CD8-positive, alpha-beta memory T cell (primary cell): Measurements from ENCODE around the gene DNAJC1. TPM values are rescaled to one million over a fixed set of nuclear protein-coding genes. Genes with fewer than 3 reads are reported as not detected.

Source experiments
- CTCF ChIA-PET: fragments of 350-600 bp; sonication (Branson Sonifier 250); formaldehyde crosslinking; loops from one replicate; lab custom pipeline; 2021; ENCODE audit warnings: antibody characterized with exemption; lab: Charles Lee
- POLR2A ChIA-PET: fragments of 350-600 bp; sonication (Branson Sonifier 250); formaldehyde crosslinking; loops from one replicate; lab custom pipeline; 2021; ENCODE audit warnings: antibody characterized with exemption; lab: Charles Lee
- DNase-seq, 5 donors: peaks; one replicate each; pipeline versions ENCODE4 v3.0.0 to v3.0.0-alpha.2; 2020 to 2022; ENCODE audit warnings: mixed read lengths in 1 of 5
- H3K27ac ChIP-seq: one replicate; pipeline ENCODE4 v1.7.0; 2013; ENCODE audit warnings: low read depth, mild to moderate bottlenecking, low read length, moderate library complexity
- H3K27me3 ChIP-seq: 2 replicates; pipeline ENCODE4 v1.7.0; 2013; ENCODE audit warnings: low read length, mild to moderate bottlenecking; ENCODE audit not compliant: insufficient read depth, poor library complexity, severe bottlenecking
- H3K36me3 ChIP-seq: 2 replicates; pipeline ENCODE4 v1.7.0; 2013; ENCODE audit warnings: mild to moderate bottlenecking, low read length, moderate library complexity; ENCODE audit not compliant: insufficient read depth
- H3K4me1 ChIP-seq: 2 replicates; pipeline ENCODE4 v1.7.0; 2013; ENCODE audit warnings: mild to moderate bottlenecking, low read length, moderate library complexity; ENCODE audit not compliant: insufficient read depth
- H3K4me3 ChIP-seq: 2 replicates; pipeline ENCODE4 v1.7.0; 2013; ENCODE audit warnings: mild to moderate bottlenecking, low read length
- H3K9me3 ChIP-seq: 2 replicates; pipeline ENCODE4 v1.7.0; 2013; ENCODE audit warnings: mild to moderate bottlenecking, low read length
- H3K27ac Mint-ChIP-seq, 8 donors: one replicate each; pipeline ENCODE4 v1.8.0; 2020 to 2021; ENCODE audit warnings: mixed read lengths in 8 of 8, mild to moderate bottlenecking in 6 of 8, inconsistent platforms in 3 of 8, moderate library complexity in 3 of 8
- H3K27me3 Mint-ChIP-seq, 2 donors: one replicate each; pipeline ENCODE4 v1.8.0; 2020 to 2021; ENCODE audit warnings: mixed read lengths in 2 of 2, mild to moderate bottlenecking in 1 of 2, moderate library complexity in 1 of 2
- H3K36me3 Mint-ChIP-seq, 3 donors: one replicate each; pipeline ENCODE4 v1.8.0; 2020 to 2021; ENCODE audit warnings: mixed read lengths in 3 of 3, inconsistent platforms in 1 of 3, mild to moderate bottlenecking in 1 of 3
- H3K4me1 Mint-ChIP-seq, 3 donors: one replicate each; pipeline ENCODE4 v1.8.0; 2020 to 2021; ENCODE audit warnings: mixed read lengths in 3 of 3, inconsistent platforms in 1 of 3, mild to moderate bottlenecking in 1 of 3
- H3K4me3 Mint-ChIP-seq, 7 donors: one replicate each; pipeline ENCODE4 v1.8.0; 2020 to 2021; ENCODE audit warnings: mixed read lengths in 7 of 7, mild to moderate bottlenecking in 6 of 7, moderate library complexity in 4 of 7, inconsistent platforms in 2 of 7
- H3K9me3 Mint-ChIP-seq, 5 donors: one replicate each; pipeline ENCODE4 v1.8.0; 2020 to 2022; ENCODE audit warnings: mixed read lengths in 5 of 5, mild to moderate bottlenecking in 3 of 5, moderate library complexity in 2 of 5, inconsistent platforms in 1 of 5
- polyA plus RNA-seq: library from polyadenylated mRNA; unstranded; fragments of 300-500 nt; fragmentation: Illumina TruSeq; gene quantifications from one replicate; pipeline ENCODE4 v1.2.3, GENCODE V29; 2021
- total RNA-seq, 2 experiments: library from RNA; stranded (reverse); gene quantifications; one replicate each; pipeline ENCODE4 v1.2.3, GENCODE V29; 2021

Gene DNAJC1
- total and polyA plus RNA-seq, 3 experiments from 2014 or later, result 30.8 to 46.0 (median 31.8) TPM

DNA sequence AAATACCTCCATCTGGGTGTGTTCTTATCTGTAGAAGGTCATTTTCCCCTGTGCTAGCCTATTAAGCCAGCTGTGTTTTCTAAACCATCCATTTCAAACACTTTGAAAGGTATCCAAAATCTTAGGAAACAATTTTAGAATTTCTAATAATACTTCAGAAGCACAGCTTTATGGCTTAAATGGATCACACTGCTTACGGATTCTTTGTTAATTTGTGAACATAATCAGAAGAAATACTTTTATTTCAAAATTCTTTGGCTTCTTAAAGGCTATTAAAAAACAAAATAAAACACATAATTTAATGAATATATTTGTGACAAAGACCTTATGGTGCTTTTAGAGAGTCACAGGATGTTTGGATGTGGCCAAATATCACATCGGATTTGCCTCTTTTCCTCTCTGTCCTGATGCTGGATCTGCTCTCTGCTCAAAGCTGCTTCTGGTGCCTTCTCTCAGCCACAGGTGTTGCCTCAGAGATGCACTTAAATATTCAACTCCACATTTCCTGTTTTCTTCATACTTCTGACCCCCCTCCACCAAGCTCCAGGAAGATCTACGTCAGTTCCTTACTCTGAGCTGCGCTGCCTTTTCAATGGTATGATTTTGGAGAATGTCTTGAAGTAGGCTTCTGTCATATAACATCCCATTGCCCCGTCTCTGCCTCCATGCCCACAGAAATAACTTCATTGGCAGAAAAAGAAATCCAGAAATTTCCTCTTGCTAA, 238.9 kb downstream of the DNAJC1 start:
- H3K4me3 ChIP-seq, result no peak overlapping the region
- no peak overlapping the region for H3K27ac ChIP-seq
- H3K9me3 ChIP-seq, result no peaks in the 10 kb centered on the region
- Mint-ChIP-seq H3K9me3 (no peaks in the 10 kb centered on the region), H3K4me3 (no peak overlapping the region), H3K27me3 (peaks cover 0 to 1% of the 10 kb centered on the region in 2 donors), H3K27ac (peak overlapping the region in 2 of 8 donors; percentile 43 to 86), H3K4me1 (peaks cover 0 to 4% (median 3%) of the 10 kb centered on the region in 3 donors), H3K36me3 (peaks cover 0 to 28% (median 14%) of the 10 kb centered on the region in 3 donors)
- CTCF ChIA-PET, result no interaction called here
- no peaks in the 10 kb centered on the region for H3K36me3 ChIP-seq
- H3K4me1 ChIP-seq, result peaks cover 14% of the 10 kb centered on the region
- H3K27me3 ChIP-seq, result no peaks in the 10 kb centered on the region
- POLR2A ChIA-PET, result no interaction called here
- peak in 1 of 5 donors; percentile 45 for DNase-seq

DNA sequence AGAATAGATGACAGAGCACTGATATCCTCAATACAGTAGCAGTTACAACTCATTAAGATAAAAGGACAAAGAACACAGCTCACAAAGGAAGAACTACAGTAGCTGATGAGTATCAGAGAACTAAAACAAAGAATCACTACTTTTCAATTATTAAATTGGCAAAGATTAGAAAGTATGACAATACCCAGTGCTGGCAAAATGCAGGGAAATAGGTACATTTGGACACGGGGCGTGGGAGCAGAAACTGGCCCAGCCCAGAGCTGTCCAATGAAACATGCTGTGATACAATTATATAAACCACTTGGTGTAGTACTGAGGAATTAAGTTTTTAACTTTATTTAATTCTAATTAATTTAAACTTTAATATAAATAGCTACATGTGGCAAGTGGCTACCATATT, 243.2 kb downstream of the DNAJC1 start:
- Histone ChIP-seq H3K36me3 (no peaks in the 10 kb centered on the region), H3K27me3 (no peaks in the 10 kb centered on the region), H3K9me3 (no peaks in the 10 kb centered on the region), H3K4me3 (no peak overlapping the region), H3K4me1 (peaks cover 14% of the 10 kb centered on the region), H3K27ac (no peak overlapping the region)
- H3K4me3 Mint-ChIP-seq, result no peak overlapping the region
- POLR2A ChIA-PET, result no interaction called here
- no peaks in the 10 kb centered on the region for H3K27me3 Mint-ChIP-seq
- peak overlapping the region in 1 of 8 donors; percentile 70 for H3K27ac Mint-ChIP-seq
- DNase-seq, result no peak
- H3K36me3 Mint-ChIP-seq, result peaks cover 0 to 58% (median 16%) of the 10 kb centered on the region in 3 donors
- H3K4me1 Mint-ChIP-seq, result peaks cover 0 to 4% (median 3%) of the 10 kb centered on the region in 3 donors
- H3K9me3 Mint-ChIP-seq, result no peaks in the 10 kb centered on the region
- CTCF ChIA-PET, result no interaction called here

DNA sequence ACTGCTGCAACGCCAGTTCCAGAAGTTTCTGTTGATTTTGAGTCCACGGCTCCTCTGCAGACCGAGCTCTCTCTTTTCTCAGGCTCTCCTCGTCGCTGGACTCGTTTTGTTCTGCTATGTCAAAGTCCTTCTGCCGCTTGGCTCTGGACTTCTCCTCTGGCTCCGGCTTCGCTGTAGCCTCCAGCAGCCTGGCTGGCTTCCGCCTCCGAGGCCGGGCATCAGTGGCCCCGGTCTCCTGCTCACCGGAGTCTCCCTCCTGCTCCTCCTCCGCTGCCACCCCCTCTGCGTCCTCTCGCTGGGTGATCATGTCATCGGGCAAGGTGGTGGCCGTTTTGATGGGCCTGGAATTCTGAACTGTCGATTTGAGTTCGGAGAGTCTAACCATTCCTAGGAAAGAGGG, 244.3 kb downstream of the DNAJC1 start:
- no peaks in the 10 kb centered on the region for H3K27me3 ChIP-seq
- no peaks in the 10 kb centered on the region for H3K4me1 Mint-ChIP-seq
- H3K36me3 ChIP-seq, result no peaks in the 10 kb centered on the region
- no peak overlapping the region for H3K4me3 Mint-ChIP-seq
- H3K27ac ChIP-seq, result no peak overlapping the region
- peaks cover 0 to 62% (median 12%) of the 10 kb centered on the region in 3 donors for H3K36me3 Mint-ChIP-seq
- ChIA-PET CTCF (no interaction called here), POLR2A (no interaction called here)
- no peak for DNase-seq
- H3K27me3 Mint-ChIP-seq, result no peaks in the 10 kb centered on the region
- H3K9me3 Mint-ChIP-seq, result no peaks in the 10 kb centered on the region
- H3K4me3 ChIP-seq, result no peak overlapping the region
- no peak overlapping the region for H3K27ac Mint-ChIP-seq
- H3K9me3 ChIP-seq, result no peaks in the 10 kb centered on the region
- H3K4me1 ChIP-seq, result peaks cover 7% of the 10 kb centered on the region

DNA sequence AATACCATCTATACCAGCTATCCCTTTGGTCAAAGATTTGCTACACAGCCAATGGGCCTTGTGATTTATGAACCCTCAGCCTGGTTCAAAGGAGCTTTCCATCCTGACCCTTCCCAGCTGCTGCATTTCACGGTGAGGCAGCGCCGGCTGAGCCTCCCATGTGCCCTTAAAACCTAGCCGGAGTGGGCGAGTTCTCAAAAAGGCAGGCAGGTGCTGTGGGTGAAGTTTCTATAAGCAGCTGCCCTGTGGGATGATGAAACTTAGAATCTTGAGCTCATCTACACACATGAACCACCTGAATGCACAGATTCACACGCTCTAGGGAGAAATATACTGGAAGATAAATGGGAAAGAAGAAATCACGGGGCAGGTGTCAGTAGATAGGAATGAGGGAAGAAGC, 244.8 kb downstream of the DNAJC1 start:
- H3K4me1 ChIP-seq, result peaks cover 1% of the 10 kb centered on the region
- H3K9me3 ChIP-seq, result no peaks in the 10 kb centered on the region
- Mint-ChIP-seq H3K27ac (peak overlapping the region in 1 of 8 donors; percentile 15), H3K27me3 (no peaks in the 10 kb centered on the region), H3K9me3 (no peaks in the 10 kb centered on the region), H3K36me3 (peaks cover 0 to 57% (median 8%) of the 10 kb centered on the region in 3 donors), H3K4me1 (no peaks in the 10 kb centered on the region), H3K4me3 (no peak overlapping the region)
- no peak overlapping the region for H3K27ac ChIP-seq
- no peaks in the 10 kb centered on the region for H3K36me3 ChIP-seq
- DNase-seq, result no peak
- no peaks in the 10 kb centered on the region for H3K27me3 ChIP-seq
- POLR2A ChIA-PET, result interaction anchor here (1.0 kb wide), 1 partner anchor 56 kb away, joined by 3 read pairs; no protein-coding TSS in a partner anchor
- H3K4me3 ChIP-seq, result no peak overlapping the region
- CTCF ChIA-PET, result no interaction called here

DNA sequence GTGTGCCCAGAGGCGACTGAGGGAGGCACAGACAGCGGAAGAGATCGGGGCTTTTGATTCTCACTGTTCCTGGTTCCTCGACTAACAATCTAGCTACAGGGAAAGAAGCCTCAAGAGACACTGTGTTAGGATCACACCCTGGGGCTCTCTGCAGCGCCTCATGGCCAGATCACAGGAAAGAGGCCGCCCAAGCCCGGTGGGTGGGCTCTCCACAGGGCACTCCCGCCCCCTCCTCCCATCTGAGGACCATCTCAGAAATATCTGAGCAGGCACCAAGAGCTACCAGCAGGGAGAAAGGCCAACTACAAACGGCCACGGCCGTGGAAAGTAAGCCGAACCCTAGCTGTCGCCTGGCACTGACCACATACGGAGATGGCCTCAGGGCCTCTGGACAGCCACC, 245.3 kb downstream of the DNAJC1 start:
- Histone ChIP-seq H3K9me3 (no peaks in the 10 kb centered on the region), H3K4me3 (no peak overlapping the region), H3K36me3 (no peaks in the 10 kb centered on the region), H3K4me1 (no peaks in the 10 kb centered on the region), H3K27ac (no peak overlapping the region), H3K27me3 (no peaks in the 10 kb centered on the region)
- Mint-ChIP-seq H3K27ac (no peak overlapping the region), H3K4me1 (no peaks in the 10 kb centered on the region), H3K4me3 (no peak overlapping the region), H3K27me3 (no peaks in the 10 kb centered on the region), H3K36me3 (peaks cover 0 to 57% (median 6%) of the 10 kb centered on the region in 3 donors), H3K9me3 (no peaks in the 10 kb centered on the region)
- no peak for DNase-seq
- POLR2A ChIA-PET, result interaction anchor here (1.0 kb wide), 1 partner anchor 56 kb away, joined by 3 read pairs; no protein-coding TSS in a partner anchor
- CTCF ChIA-PET, result interaction anchor here (1.4 kb wide), 1 partner anchor 11 kb away, joined by 3 read pairs; no protein-coding TSS in a partner anchor

DNA sequence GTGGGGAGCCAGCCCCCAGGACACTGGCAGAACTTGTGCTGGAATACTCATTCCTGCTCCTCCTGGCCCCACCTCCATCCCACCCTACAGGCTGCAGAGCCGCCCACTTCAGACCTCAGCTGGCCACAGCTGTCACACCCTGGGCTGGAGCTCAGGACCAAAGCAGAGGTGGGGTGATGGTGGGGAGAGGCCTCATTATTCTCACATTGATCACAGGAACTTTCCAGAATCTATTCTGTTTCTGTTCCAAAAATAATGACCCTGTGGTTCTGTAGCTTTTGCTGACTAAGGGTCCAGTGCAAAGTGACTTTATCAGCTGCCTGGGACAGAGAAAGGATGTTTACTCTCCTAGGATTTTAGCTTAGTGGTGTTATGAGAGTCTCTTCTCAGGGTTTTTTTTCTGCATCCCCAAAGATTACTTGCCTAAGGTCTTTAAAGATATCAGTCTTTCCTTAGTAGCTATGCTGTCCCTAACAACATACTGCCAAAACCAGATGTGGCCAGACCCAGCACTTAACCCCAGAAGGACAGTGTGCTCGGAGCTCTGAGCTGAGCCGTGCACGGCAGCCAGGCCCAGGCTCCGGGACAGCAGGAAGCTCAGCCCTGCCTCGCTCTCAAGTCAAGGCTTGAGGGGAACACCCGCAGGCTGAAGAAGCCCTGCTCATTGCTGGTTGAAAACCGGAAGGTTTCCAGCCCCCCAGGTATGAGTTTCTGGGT, 246.2 kb downstream of the DNAJC1 start:
- POLR2A ChIA-PET, result no interaction called here
- H3K4me3 Mint-ChIP-seq, result no peak overlapping the region
- no peaks in the 10 kb centered on the region for H3K4me1 Mint-ChIP-seq
- no peaks in the 10 kb centered on the region for H3K9me3 ChIP-seq
- no peak overlapping the region for H3K4me3 ChIP-seq
- peaks cover 0 to 61% (median 6%) of the 10 kb centered on the region in 3 donors for H3K36me3 Mint-ChIP-seq
- H3K27me3 Mint-ChIP-seq, result no peaks in the 10 kb centered on the region
- H3K27ac Mint-ChIP-seq, result no peak overlapping the region
- no peaks in the 10 kb centered on the region for H3K27me3 ChIP-seq
- H3K36me3 ChIP-seq, result no peaks in the 10 kb centered on the region
- CTCF ChIA-PET, result interaction anchor here (1.4 kb wide), 1 partner anchor 11 kb away, joined by 3 read pairs; no protein-coding TSS in a partner anchor
- no peak for DNase-seq
- H3K27ac ChIP-seq, result no peak overlapping the region
- H3K9me3 Mint-ChIP-seq, result no peaks in the 10 kb centered on the region
- H3K4me1 ChIP-seq, result no peaks in the 10 kb centered on the region

DNA sequence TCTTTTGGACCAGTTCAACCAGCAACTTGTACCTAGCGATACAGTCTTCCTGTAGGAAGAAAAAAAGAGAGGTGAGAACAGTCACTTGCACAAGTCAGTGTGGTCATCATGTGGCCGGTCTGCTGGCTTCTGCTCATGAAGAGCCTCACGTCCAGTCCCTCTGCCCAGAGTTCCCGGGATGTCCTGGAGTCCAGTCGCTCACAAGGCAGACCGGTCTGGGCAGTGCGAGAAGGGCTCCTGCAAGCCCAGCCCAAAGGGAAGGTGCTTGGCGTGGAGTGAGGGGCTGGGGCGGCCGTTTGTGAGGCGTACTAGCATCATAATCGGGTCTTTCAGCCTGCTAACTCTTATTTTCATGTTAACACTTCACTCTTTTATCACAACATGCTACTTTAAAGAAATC, 246.8 kb downstream of the DNAJC1 start:
- Histone ChIP-seq H3K9me3 (no peaks in the 10 kb centered on the region), H3K4me3 (no peak overlapping the region), H3K27ac (no peak overlapping the region), H3K36me3 (no peaks in the 10 kb centered on the region), H3K27me3 (no peaks in the 10 kb centered on the region), H3K4me1 (no peaks in the 10 kb centered on the region)
- Mint-ChIP-seq H3K4me1 (no peaks in the 10 kb centered on the region), H3K27me3 (no peaks in the 10 kb centered on the region), H3K36me3 (peaks cover 0 to 61% (median 6%) of the 10 kb centered on the region in 3 donors), H3K27ac (peak overlapping the region in 1 of 8 donors; percentile 26), H3K4me3 (no peak overlapping the region), H3K9me3 (no peaks in the 10 kb centered on the region)
- ChIA-PET POLR2A (no interaction called here), CTCF (interaction anchor here (1.4 kb wide), 1 partner anchor 10 kb away, joined by 3 read pairs; no protein-coding TSS in a partner anchor)
- no peak for DNase-seq
